Right lobe of liver (tissue), 4 donors: ENCODE measurements around the gene CDH23.

Source experiments
- CTCF ChIP-seq, 4 donors: fragments of 200-600 bp in 3 of 4; fragments of 450-650 bp in 1 of 4; IDR thresholded peaks; one replicate each; pipeline versions ENCODE4 v1.5.1 to v1.8.0; 2016 to 2022; ENCODE audit warnings: antibody characterized with exemption in 4 of 4, mild to moderate bottlenecking in 2 of 4
- POLR2A ChIP-seq: fragments of 450-650 bp; IDR thresholded peaks from one replicate; pipeline ENCODE4 v1.6.1; 2017; ENCODE audit warnings: antibody characterized with exemption, mild to moderate bottlenecking
- donor health status: DM: no; HTN: no; CAD: no.
- donor health status: DM: no; HTN: no; CAD: no.
- donor health status: DM: no; HTN: yes; CAD: no.

GRCh38 chr10:71631007-71631861 lies 234.5 kb downstream of the CDH23 start:
- no peak for TF ChIP-seq CTCF (IDR thresholded peaks at IDR 0.05)
- no peak for TF ChIP-seq POLR2A
